ENCODE data around the gene PSMD13. TPM values are rescaled to one million over a fixed set of nuclear protein-coding genes. Genes with fewer than 3 reads are reported as not detected.
"Not testable (repeated sequence)": the region's sequence is repeated elsewhere in the genome, so short reads cannot be mapped to it uniquely, and the experiment has no call there.

The PSMD13 gene
- total RNA-seq, 1 donor from 2014 or later, result 115 TPM

- H3K27me3 Mint-ChIP-seq (ENCODE audit: unreplicated experiment), result no peaks in the 10 kb centered on the region
- no peak overlapping the region for H3K4me3 Mint-ChIP-seq (ENCODE audit: unreplicated experiment)
- no peaks in the 10 kb centered on the region for H3K9me3 Mint-ChIP-seq (ENCODE audit: unreplicated experiment)
- H3K4me1 Mint-ChIP-seq (ENCODE audit: unreplicated experiment), result peaks cover 2% of the 10 kb centered on the region
- no peak for TF ChIP-seq CTCF (IDR thresholded peaks at IDR 0.05)
- H3K36me3 Mint-ChIP-seq (ENCODE audit: unreplicated experiment), result peaks cover 11% of the 10 kb centered on the region
- no peak for DNase-seq (ENCODE audit: extremely low spot score, unreplicated experiment)
- no peak overlapping the region for H3K27ac Mint-ChIP-seq (ENCODE audit: unreplicated experiment)
Observed at GRCh38 chr11:216081-216974, 20.4 kb upstream of the PSMD13 start.

- no peak for DNase-seq (ENCODE audit: extremely low spot score, unreplicated experiment)
- Mint-ChIP-seq H3K9me3 (ENCODE audit: unreplicated experiment) (no peaks in the 10 kb centered on the region), H3K36me3 (ENCODE audit: unreplicated experiment) (peaks cover 12% of the 10 kb centered on the region), H3K4me1 (ENCODE audit: unreplicated experiment) (no peaks in the 10 kb centered on the region), H3K27ac (ENCODE audit: unreplicated experiment) (no peak overlapping the region), H3K4me3 (ENCODE audit: unreplicated experiment) (no peak overlapping the region), H3K27me3 (ENCODE audit: unreplicated experiment) (no peaks in the 10 kb centered on the region)
- TF ChIP-seq CTCF (IDR thresholded peaks at IDR 0.05), result no peak
Observed at GRCh38 chr11:217704-218103, 19.1 kb upstream of the PSMD13 start.

- Mint-ChIP-seq H3K36me3 (ENCODE audit: unreplicated experiment) (peaks cover 17% of the 10 kb centered on the region), H3K9me3 (ENCODE audit: unreplicated experiment) (no peaks in the 10 kb centered on the region), H3K4me3 (ENCODE audit: unreplicated experiment) (no peak overlapping the region), H3K27me3 (ENCODE audit: unreplicated experiment) (no peaks in the 10 kb centered on the region), H3K27ac (ENCODE audit: unreplicated experiment) (no peak overlapping the region), H3K4me1 (ENCODE audit: unreplicated experiment) (no peaks in the 10 kb centered on the region)
- no peak for TF ChIP-seq CTCF (IDR thresholded peaks at IDR 0.05)
- no peak for DNase-seq (ENCODE audit: extremely low spot score, unreplicated experiment)
Observed at GRCh38 chr11:218815-219593, 17.8 kb upstream of the PSMD13 start.

- peaks cover 17% of the 10 kb centered on the region for H3K36me3 Mint-ChIP-seq (ENCODE audit: unreplicated experiment)
- not testable (repeated sequence) for H3K9me3 Mint-ChIP-seq (ENCODE audit: unreplicated experiment); H3K27ac Mint-ChIP-seq (ENCODE audit: unreplicated experiment); H3K4me3 Mint-ChIP-seq (ENCODE audit: unreplicated experiment); H3K27me3 Mint-ChIP-seq (ENCODE audit: unreplicated experiment); H3K4me1 Mint-ChIP-seq (ENCODE audit: unreplicated experiment); DNase-seq (ENCODE audit: extremely low spot score, unreplicated experiment)
Observed at GRCh38 chr11:220641-221215, 16.0 kb upstream of the PSMD13 start.

GRCh38 chr11:221539-221938, 15.2 kb upstream of the PSMD13 start:
- no peak for DNase-seq (ENCODE audit: extremely low spot score, unreplicated experiment)
- H3K9me3 Mint-ChIP-seq (ENCODE audit: unreplicated experiment), result no peaks in the 10 kb centered on the region
- peaks cover 17% of the 10 kb centered on the region for H3K36me3 Mint-ChIP-seq (ENCODE audit: unreplicated experiment)
- H3K4me1 Mint-ChIP-seq (ENCODE audit: unreplicated experiment), result peaks cover 4% of the 10 kb centered on the region
- H3K27ac Mint-ChIP-seq (ENCODE audit: unreplicated experiment), result no peak overlapping the region
- no peak for TF ChIP-seq CTCF (IDR thresholded peaks at IDR 0.05)
- no peak overlapping the region for H3K4me3 Mint-ChIP-seq (ENCODE audit: unreplicated experiment)
- no peaks in the 10 kb centered on the region for H3K27me3 Mint-ChIP-seq (ENCODE audit: unreplicated experiment)
